CD1c-positive myeloid dendritic cell (primary cell): ENCODE data around the gene SPATA3.
A peak's percentile ranks its signal among the peaks of the same experiment; 100 is the strongest.

ENCODE experiments used
- DNase-seq: peaks from one replicate; pipeline ENCODE4 v3.0.0-alpha.2; 2016; ENCODE audit errors: extremely low spot score

The SPATA3 gene

GRCh38 chr2:230995821-230996220 is at the start of gene SPATA3:
Gene SPATA3 (plus strand): TSS chr2:230996121. CDS start chr2:230996234, 113 bp downstream.
- no peak for DNase-seq

GRCh38 chr2:230946429-230947234 is 49.3 kb upstream of the SPATA3 start:
- no peak for DNase-seq

DNA sequence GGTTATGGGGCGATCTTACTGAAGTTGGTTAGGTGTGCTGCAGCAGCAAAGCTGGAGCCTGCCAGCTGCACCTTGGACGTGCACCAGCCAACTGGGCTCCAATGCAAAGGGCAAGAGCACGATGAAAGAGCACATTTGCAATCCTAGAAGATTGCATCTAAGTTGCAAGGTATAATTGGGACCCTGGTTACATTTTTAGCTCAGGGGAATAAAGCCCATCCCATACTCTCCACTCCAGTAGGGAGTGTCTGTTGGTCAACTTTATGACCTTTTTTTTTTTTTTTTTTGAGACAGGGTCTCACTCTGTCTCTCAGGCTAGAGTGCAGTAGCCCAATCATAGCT is 48.7 kb upstream of the SPATA3 start:
- DNase-seq: no peak

- peak; percentile 93 for DNase-seq
Observed at GRCh38 chr2:230947908-230948365, 48.0 kb upstream of the SPATA3 start.

- no peak for DNase-seq
Observed at GRCh38 chr2:230949966-230950873, 45.7 kb upstream of the SPATA3 start.

DNA sequence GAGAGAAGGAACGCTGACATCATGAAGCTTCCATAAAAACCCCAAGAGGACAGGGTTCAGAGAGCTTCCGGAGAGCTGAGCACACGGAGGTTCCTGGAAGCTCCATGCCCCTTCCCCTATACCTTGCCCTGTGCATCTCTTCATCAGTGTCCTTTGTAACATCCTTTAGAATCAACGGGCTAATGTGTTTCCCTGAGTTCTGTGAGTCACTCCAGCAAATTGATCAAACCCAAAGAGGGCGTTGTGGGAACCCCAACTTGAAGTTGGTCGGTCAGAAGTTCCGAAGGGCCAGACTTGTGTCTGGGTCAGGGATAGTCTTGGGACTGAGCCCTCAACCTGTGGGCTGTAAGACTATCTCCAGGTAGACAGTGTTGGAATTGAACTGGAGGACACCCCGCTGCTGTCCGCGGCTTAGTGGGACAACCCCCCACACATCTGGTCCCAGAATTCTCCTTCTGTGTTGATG is 45.0 kb upstream of the SPATA3 start:
- DNase-seq: no peak

- DNase-seq: no peak
Observed at GRCh38 chr2:230951396-230951795, 44.5 kb upstream of the SPATA3 start.

DNA sequence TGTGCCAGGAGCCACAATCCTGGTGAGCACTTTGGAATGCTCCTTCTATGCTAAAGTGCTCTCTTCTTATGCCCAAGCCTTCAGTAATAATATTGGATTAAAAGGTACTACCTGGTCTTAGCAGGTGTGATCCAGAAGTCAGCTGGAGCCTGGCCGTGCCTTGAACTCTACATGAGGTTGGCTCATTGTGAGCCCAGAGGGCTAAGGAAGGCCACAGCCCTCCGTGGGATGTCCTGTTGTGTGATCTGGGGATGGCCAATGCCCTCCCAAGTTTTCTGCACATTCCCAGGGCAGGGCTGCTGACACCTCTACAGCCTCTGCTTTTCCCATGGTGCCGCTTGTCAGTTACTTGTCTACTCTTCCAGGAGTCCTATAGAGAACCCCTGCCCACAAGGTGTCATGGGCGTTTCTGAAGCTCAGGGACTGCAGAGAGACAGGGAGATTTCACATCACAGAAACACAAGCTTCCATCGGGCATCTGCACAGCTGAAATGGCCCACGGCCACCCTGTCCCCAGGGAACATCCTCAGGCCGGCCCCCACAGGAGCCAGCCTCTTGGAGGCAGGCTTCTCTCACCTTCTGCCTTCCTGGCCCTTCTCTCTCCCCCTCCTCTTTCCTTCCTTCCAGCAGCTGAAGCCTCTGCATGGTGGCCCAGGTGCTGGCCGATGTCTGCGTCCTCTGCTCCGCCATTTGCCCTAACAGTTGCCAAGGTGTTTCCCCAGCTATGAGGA is 43.5 kb upstream of the SPATA3 start:
- DNase-seq: no peak

DNA sequence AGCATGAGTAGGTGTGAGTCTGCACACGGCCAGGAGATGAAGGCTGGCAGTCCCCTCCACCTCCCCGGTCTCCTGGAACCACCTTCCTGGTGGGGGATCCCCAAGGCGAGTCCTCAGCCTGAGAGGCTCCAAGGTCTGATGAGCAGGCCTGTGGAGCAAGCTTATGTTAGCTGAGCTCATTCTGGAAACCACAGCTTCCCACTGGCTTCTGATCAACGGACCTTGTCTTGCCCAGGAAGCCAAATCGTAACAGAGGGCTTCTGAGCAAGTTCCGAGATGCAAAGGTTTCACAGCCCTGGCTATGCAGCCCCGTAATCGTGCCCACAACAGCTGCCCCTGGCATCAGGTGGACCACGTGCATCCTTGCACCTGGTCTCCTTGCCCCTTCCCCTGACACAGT is 42.1 kb upstream of the SPATA3 start:
- DNase-seq: peak; percentile 64

- DNase-seq: no peak
Observed at GRCh38 chr2:230954746-230955145, 41.2 kb upstream of the SPATA3 start.

GRCh38 chr2:230955163-230955737 is 40.7 kb upstream of the SPATA3 start:
- DNase-seq: no peak

- DNase-seq: peak; percentile 60
Observed at GRCh38 chr2:230956827-230957755, 38.8 kb upstream of the SPATA3 start.

DNA sequence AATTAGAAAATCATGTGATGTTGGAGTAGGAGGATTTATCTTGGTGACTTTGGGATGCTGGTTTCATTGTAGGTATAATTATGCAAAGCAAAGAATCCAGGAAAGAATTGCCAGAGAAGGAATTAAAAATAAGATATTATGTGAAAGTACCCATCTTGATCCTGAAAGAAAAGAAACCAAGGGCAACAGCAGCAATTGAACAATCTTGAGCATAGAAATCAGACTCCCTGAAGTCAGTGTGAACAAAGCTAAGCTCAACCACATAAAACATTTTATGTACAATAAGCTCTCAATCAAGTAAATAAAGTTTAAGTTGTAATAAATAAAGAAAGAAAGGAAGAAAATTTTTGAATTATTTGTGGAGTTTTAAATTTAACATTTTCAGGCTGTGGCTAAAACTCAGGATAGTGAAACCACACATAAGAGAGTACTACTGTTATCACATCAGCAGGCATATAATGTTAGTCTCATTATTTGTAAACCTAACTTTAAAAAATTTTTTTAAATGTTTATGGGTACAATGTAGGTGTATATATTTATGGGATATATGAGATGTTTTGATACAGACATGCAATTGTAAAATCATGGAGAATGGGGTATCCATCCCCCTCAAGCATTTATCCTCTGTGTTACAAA is 38.0 kb upstream of the SPATA3 start:
- no peak for DNase-seq

GRCh38 chr2:230958820-230959756 is 36.8 kb upstream of the SPATA3 start:
- DNase-seq: no peak

DNA sequence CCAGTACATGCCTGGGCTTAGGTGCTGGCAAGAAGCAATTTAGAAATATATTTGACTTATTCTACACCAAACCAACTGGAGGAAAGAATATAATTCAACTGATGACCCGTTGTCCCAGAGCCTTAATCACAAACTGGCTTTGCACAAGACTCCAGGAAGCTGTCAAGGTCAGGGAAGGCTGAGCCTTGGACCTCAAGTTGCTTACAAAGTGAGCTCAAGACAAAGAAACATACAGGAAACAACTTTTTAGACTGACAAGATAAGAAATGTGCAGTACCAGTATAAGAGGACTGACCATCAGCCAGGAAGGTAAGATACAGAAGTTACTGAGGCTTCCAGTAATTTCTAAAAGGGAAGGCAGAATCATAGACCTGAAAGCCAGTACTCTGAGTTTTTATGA is 35.9 kb upstream of the SPATA3 start:
- no peak for DNase-seq

GRCh38 chr2:230961091-230961491 is 34.8 kb upstream of the SPATA3 start:
- no peak for DNase-seq

GRCh38 chr2:230964136-230964730 is 31.7 kb upstream of the SPATA3 start:
- no peak for DNase-seq

GRCh38 chr2:230967113-230967512 is 28.8 kb upstream of the SPATA3 start:
- no peak for DNase-seq
